Endothelial cell of umbilical vein (primary cell): ENCODE data around the gene THTPA.

Source experiments
- CTCF ChIP-seq, 2 donors: IDR thresholded peaks; 1 replicate in 1 of 2; 2 replicates in 1 of 2; pipeline ENCODE4 v1.5.1; 2011; ENCODE audit warnings: low read length in 2 of 2, mild to moderate bottlenecking in 2 of 2, moderate library complexity in 2 of 2, control low read depth in 1 of 2, inconsistent platforms in 1 of 2, low read depth in 1 of 2; ENCODE audit not compliant: insufficient read depth in 1 of 2; ENCODE audit errors: extremely low read depth in 1 of 2
- EZH2 ChIP-seq: IDR thresholded peaks from 2 replicates; pipeline ENCODE4 v1.6.1; 2012; ENCODE audit warnings: borderline replicate concordance, low read depth, mild to moderate bottlenecking, moderate library complexity, low read length, inconsistent platforms; ENCODE audit not compliant: severe bottlenecking
- FOS ChIP-seq: IDR thresholded peaks from 2 replicates; pipeline ENCODE4 v1.6.1; 2011; ENCODE audit warnings: mild to moderate bottlenecking, low read length, moderate library complexity, borderline replicate concordance; ENCODE audit not compliant: insufficient read depth
- GATA2 ChIP-seq: IDR thresholded peaks from 2 replicates; pipeline ENCODE4 v1.7.0; 2011; ENCODE audit warnings: low read depth, mild to moderate bottlenecking, moderate library complexity, mixed read lengths, low read length; ENCODE audit not compliant: insufficient read length, insufficient read depth
- MAX ChIP-seq: IDR thresholded peaks from 2 replicates; pipeline ENCODE4 v1.6.1; 2011; ENCODE audit not compliant: insufficient read depth, insufficient read length
- POLR2A ChIP-seq: IDR thresholded peaks from 2 replicates; pipeline ENCODE4 v1.6.1; 2012; ENCODE audit warnings: low read depth, mild to moderate bottlenecking, control low read depth, low read length
- POLR2AphosphoS5 ChIP-seq: IDR thresholded peaks from 2 replicates; pipeline ENCODE4 v1.6.1; 2012; ENCODE audit warnings: low read depth, mild to moderate bottlenecking, control low read depth, low read length, moderate library complexity; ENCODE audit not compliant: insufficient read depth

- TF ChIP-seq CTCF (IDR thresholded peaks at IDR 0.05; ENCODE audit: extremely low read depth in 1 of 2, insufficient read depth in 1 of 2, low read depth in 1 of 2, low read length in 2 of 2), result no peak
- no peak for TF ChIP-seq EZH2
- no peak for TF ChIP-seq MAX
- TF ChIP-seq FOS, result no peak
- TF ChIP-seq POLR2A, result no peak
- no peak for TF ChIP-seq POLR2AphosphoS5
- no peak for TF ChIP-seq GATA2
Observed at GRCh38 chr14:23530375-23531055, 25.6 kb upstream of the THTPA start.
